HG02885 (cell line): ENCODE measurements around the gene HSPB8.
"Not testable (repeated sequence)": the region's sequence is repeated elsewhere in the genome, so short reads cannot be mapped to it uniquely, and the experiment has no call there.

Experiments
- ATAC-seq: cut with Tn5 transposase; IDR thresholded peaks from one replicate; pipeline ENCODE4 v1.9.1; 2021; ENCODE audit warnings: mild to moderate bottlenecking; ENCODE audit not compliant: unreplicated experiment, poor library complexity

Gene HSPB8

DNA sequence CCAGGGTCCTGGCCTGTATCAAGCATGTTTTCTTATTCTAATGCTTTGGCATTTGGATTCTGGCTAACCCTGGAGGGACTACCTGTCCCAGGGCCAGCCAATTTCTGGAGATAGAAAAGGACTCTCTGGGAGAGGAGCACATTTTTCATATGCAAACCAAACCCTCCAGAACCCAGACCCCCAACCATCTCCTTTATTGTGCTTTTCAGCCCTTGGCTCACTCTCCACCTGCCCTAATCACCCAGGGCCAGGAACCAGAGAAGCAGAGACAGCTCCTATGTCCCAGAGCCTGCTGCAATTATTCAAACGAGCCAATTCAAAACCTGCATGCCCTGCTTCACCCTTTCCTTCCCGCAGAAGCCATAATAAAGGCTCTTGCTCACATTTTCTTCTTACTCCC, 23.8 kb downstream of the HSPB8 start:
- ATAC-seq, result no peak

- ATAC-seq, result no peak
Measured at GRCh38 chr12:119204131-119204530, 25.4 kb downstream of the HSPB8 start.

- ATAC-seq, result no peak
Measured at GRCh38 chr12:119204671-119205285, 26.0 kb downstream of the HSPB8 start.

DNA sequence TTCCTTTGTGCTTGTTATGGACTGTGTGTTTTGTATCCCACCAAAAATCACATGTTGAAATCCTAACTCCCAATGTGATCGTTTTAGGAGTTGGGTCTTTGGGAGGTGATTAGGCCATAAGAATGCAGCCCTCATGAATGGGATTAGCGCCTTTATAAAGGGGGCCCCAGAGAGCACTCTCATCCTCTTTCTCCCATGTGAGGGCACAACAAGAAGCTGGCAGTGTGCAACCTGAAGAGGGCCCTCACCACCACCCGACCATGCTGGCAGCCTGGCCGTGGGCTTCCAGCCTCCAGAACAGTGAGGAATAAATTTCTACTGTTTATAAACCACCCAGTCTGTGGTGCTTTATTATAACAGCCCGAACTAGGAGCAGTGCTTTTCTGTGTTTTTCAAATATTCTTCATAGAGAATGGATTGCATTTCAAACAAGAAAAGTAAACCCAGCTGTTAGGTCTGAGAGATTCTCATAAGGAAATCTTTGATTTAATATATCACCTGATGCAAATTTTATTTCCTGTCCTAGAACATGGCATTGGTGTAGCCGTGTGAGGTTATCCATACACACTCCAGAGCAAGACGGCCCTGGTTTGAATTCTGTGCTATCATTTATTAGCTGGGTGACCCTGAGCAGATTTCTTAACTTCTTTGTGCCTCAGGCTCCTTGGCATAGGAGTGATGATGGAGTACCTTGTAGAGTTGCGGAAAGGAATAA, 27.8 kb downstream of the HSPB8 start:
- no peak for ATAC-seq

DNA sequence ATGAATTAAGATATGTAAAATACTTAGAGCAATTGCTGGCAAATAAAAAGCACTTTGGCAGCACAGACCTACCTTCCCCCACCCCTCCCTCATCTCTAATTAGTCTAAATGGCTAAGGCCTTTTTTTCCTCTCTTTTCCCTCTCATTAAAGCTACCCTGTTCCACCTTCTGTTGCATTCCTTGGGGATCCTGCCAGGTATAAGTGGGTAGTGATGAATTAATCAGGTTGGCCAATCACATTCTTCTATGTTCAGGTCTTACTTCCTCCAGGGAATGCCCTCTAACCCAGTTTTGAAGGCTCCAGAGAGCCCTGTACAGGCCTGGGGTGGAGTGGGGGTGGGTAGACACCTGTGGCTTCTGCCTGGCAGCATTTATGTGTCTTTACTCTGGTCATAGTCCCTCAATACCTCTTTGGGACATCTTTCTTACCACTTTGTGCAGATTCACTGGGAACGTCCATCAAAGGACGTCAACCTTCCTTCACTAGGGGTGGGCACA, 28.4 kb downstream of the HSPB8 start:
- ATAC-seq, result no peak

DNA sequence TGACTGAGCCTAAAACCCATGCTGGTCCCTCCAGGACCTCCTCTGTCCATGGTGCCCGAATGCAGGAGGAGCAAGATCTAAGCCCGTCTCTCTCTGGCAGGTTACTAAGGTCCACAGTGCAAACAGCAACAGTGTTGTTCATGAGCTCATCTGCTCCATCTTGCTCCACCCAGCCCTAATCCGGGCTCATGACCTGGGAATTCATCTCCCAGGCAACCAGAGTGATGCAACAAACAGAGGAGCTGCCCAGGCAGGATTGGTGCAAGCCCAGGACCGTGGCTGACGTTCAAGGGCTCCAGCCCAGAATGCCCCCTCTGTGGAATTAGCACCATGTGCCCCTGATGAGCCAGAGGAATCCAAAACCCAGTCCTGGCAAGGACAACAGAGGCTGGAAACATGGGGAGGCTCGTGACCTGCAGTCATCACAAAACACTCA, 29.9 kb downstream of the HSPB8 start:
- no peak for ATAC-seq

DNA sequence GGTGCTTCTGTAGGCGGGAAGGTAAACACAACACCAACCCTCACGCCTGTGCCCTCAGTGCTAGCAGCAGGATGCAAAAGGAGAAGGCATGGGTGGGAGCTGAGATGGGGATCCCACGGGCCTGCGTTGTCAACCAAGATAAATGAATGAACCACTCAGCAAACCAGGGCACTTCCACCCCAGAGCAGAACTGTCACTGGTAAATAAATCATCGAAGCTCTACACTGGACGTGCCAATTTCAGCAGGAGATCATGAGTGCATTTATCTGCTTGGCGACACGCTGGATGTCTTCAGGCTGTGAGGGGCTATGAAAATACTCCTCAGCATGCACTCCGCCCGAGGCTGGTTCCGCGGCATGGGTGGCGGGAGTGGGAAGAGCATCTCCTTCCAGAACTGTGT, 33.2 kb downstream of the HSPB8 start:
- ATAC-seq, result no peak

- no peak for ATAC-seq
Measured at GRCh38 chr12:119216084-119216483, 37.4 kb downstream of the HSPB8 start.

DNA sequence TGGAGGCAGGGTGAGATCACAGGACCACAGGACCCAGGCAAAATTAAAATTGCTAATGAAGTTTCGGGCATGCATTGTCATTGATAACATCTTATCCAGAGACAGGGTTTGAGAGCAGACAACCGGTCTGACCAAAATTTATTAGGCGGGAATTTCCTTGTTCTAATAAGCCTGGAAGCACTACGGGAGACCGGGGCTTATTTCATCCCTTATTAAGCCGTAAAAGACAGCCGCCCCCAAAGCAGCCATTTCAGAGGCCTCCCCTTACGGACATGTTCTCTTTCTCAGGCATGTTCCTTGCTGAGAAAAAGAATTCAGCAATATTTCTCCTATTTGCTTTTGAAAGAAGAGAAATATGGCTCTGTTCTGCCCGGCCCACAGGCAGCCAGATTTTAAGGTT, 40.1 kb downstream of the HSPB8 start:
- ATAC-seq, result not testable (repeated sequence)

GRCh38 chr12:119222222-119222951, 43.7 kb downstream of the HSPB8 start:
- ATAC-seq, result no peak

- no peak for ATAC-seq
Measured at GRCh38 chr12:119225454-119225853, 46.7 kb downstream of the HSPB8 start.

DNA sequence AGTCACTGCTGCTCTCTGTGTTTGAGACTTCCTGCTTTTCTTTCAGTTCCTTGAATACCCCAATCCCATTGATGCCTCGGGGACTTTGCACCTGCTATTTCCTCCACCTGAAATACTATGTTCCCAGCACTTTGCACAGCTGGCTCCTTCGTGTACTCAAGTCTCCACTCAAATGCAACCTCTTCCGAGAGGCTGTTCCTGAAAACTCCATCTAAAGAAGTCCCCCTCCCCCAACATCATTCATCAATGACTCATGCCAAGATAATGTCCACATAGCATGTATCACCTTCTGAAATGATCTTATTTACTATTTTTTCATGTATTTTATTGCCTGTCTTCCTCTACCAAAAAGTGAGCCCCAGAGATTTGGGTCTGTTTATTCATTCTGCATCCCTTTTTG, 48.6 kb downstream of the HSPB8 start:
- no peak for ATAC-seq

DNA sequence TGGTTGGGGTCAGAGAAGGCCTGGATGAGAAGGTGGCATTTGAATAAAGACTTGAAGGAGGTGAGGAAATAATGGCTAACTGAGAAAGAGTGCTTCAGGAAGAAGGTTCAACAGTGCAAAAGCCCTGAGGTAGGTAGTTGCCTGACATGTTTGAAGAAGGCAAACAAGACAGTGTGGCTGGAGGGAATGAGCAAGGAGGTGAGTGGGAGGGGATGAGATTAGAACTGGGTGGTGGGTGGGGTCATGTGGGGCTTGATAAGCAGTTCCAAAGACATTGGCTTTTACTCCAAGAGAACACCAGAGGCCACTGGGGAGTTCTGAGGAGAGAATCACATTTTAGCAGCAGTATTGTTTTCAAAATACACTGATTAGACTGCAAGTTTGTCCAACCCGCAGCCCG, 50.5 kb downstream of the HSPB8 start:
- no peak for ATAC-seq

GRCh38 chr12:119229837-119230236, 51.1 kb downstream of the HSPB8 start:
- no peak for ATAC-seq

DNA sequence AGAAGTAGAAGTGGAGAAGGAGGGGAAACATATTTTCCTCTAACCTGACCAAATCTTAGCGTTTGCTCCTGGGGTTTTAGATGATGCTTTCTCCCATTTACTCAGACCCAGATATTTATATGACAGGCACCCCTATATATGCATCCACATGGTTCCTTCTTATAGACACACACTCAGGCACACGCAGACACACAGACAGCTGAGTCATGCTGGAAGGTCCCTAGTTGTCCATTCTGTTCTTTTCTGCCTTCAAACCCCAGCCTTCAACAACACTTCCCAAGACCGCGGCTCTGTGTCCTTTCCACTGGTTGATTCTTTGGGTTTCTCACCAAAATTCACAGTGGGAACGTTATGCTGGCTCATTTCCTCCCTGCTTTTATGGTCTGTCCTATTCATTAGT, 52.1 kb downstream of the HSPB8 start:
- no peak for ATAC-seq

- ATAC-seq, result no peak
Measured at GRCh38 chr12:119231774-119232173, 53.0 kb downstream of the HSPB8 start.

DNA sequence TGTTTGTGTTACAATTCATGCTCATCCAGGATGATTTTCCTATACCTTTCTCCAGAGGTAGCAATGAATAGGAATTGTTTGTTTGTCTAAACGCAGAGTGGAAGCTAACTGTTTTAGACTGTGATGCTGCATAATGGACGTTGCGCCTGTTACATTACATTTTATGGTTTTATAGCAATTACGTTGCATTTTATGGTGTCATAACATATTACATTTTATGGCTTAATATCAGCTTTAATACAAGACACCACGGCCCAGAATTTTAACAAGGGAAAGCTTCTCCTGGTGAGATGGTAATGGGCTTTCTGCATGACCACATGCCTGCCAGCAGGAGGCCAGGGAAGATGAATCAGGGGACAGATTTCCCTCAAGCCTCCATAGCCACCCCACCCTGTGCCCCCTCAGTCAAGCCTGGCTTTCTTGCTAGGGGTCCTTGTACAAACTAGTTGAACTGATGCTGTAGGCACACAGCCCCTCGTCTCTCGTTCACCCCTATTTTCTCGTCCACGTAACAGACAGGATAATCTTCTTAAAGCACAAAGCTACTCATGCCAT, 56.5 kb downstream of the HSPB8 start:
- ATAC-seq, result no peak

DNA sequence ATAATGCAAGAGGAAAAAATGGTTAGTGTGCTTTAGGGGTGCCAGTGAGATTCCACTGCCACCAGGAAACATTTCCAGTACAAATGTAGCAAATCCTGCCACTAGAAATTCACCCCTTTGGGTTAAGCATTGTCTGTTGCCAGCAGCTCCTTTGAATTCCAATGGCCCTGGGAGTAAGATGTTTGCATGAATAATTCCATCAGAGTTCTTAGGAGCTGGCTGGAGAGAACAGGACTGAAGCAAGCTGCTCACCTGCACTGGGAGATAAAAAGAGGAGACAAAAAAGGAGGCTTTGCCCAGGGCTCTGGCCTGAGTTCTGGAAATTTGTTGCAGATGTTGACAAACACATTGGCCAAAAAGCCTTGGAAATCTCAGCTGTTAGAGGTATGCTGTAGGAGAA, 57.6 kb downstream of the HSPB8 start:
- no peak for ATAC-seq

DNA sequence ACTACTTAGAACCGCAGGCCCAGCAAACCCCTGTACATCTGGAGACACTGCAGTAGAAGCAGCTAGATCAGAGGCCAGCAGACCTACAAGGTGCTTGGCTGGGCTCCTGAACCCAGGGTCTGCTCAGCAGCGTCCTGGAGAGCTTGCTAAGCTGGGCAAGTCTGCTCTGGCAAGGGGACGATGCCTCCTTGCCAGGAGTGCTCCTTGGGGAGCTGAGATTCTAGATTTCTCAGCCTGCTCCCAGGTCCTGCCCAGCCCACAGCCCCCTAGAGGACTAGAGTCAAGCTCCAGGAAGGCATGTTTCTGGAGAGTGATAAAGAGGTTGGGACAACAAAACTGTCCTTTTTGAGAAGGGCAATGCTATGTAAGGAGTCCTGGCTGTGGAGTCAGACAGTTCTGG, 60.3 kb downstream of the HSPB8 start:
- ATAC-seq, result no peak

DNA sequence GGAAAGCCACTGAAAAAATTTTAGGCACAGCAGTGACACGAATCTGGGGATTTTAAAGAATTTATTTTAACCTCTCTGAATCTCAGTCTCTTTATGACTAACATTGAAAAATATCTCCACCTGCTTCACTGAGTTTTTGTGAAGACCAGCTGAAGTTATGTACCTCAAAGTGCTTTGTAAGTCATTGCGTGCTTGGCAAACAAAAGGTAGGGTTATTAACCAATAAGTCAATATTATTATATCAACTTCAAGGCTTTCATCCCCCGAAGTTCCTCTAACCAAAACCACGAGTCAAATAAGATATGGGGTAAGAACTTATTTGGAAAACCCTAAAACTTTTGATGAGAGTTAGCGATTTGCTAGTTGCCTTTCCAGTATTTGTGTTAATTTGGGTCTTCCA, 62.3 kb downstream of the HSPB8 start:
- ATAC-seq, result no peak

GRCh38 chr12:119241580-119242169, 62.9 kb downstream of the HSPB8 start:
- ATAC-seq, result no peak
